Naive thymus-derived CD4-positive, alpha-beta T cell (primary cell): ENCODE data around the gene INCENP. TPM values are rescaled to one million over a fixed set of nuclear protein-coding genes. Genes with fewer than 3 reads are reported as not detected.

Source experiments
- ATAC-seq: fragments of 150-1000 bp; cut with Tn5 transposase; 2 replicates; pipeline ENCODE4 v1.10.0; 2021; ENCODE audit warnings: mild to moderate bottlenecking, moderate library complexity
- CTCF ChIA-PET: fragments of 350-600 bp; sonication (Branson Sonifier 250); formaldehyde crosslinking; loops from one replicate; lab custom pipeline; 2021; ENCODE audit warnings: antibody characterized with exemption; lab: Charles Lee
- POLR2A ChIA-PET: fragments of 350-600 bp; sonication (Branson Sonifier 250); formaldehyde crosslinking; loops from one replicate; lab custom pipeline; 2021; ENCODE audit warnings: antibody characterized with exemption, inconsistent platforms; lab: Charles Lee
- DNase-seq, 9 donors: peaks; one replicate each; pipeline versions ENCODE4 v3.0.0 to v3.0.0-alpha.2; 2020 to 2022; ENCODE audit warnings: mixed read lengths in 1 of 9
- H3K27ac ChIP-seq: one replicate; pipeline ENCODE4 v1.7.0; 2013; ENCODE audit warnings: mild to moderate bottlenecking, low read depth, low read length, moderate library complexity
- H3K27me3 ChIP-seq, 2 donors: one replicate each; pipeline ENCODE4 v1.7.0; 2013; ENCODE audit warnings: low read length in 2 of 2, mild to moderate bottlenecking in 2 of 2, moderate library complexity in 2 of 2; ENCODE audit not compliant: control insufficient read depth in 2 of 2, insufficient read depth in 2 of 2
- H3K36me3 ChIP-seq, 3 experiments: 1 replicate in 2 of 3; 2 replicates in 1 of 3; pipeline ENCODE4 v1.7.0; 2013; ENCODE audit warnings: low read length in 3 of 3, mild to moderate bottlenecking in 3 of 3, moderate library complexity in 1 of 3; ENCODE audit not compliant: insufficient read depth in 3 of 3, control insufficient read depth in 2 of 3
- H3K4me1 ChIP-seq, 2 donors: one replicate each; pipeline ENCODE4 v1.7.0; 2013; ENCODE audit warnings: low read length in 2 of 2, mild to moderate bottlenecking in 2 of 2, moderate library complexity in 1 of 2; ENCODE audit not compliant: control insufficient read depth in 2 of 2, insufficient read depth in 2 of 2
- H3K4me3 ChIP-seq: 2 replicates; pipeline ENCODE4 v1.7.0; 2013; ENCODE audit warnings: mild to moderate bottlenecking, low read length
- H3K9me3 ChIP-seq, 3 experiments: 1 replicate in 2 of 3; 2 replicates in 1 of 3; pipeline ENCODE4 v1.7.0; 2013; ENCODE audit warnings: low read length in 3 of 3; ENCODE audit not compliant: control insufficient read depth in 2 of 3
- H3K27ac Mint-ChIP-seq, 9 donors: one replicate each; pipeline ENCODE4 v1.8.0; 2020 to 2022; ENCODE audit warnings: mixed read lengths in 9 of 9, mild to moderate bottlenecking in 8 of 9, moderate library complexity in 5 of 9, inconsistent platforms in 2 of 9
- H3K27me3 Mint-ChIP-seq, 5 donors: one replicate each; pipeline ENCODE4 v1.8.0; 2021 to 2022; ENCODE audit warnings: mixed read lengths in 5 of 5, mild to moderate bottlenecking in 1 of 5
- H3K36me3 Mint-ChIP-seq, 5 donors: one replicate each; pipeline ENCODE4 v1.8.0; 2020 to 2022; ENCODE audit warnings: mixed read lengths in 5 of 5, mild to moderate bottlenecking in 3 of 5, inconsistent platforms in 1 of 5
- H3K4me1 Mint-ChIP-seq, 7 donors: one replicate each; pipeline ENCODE4 v1.8.0; 2020 to 2022; ENCODE audit warnings: mixed read lengths in 7 of 7, mild to moderate bottlenecking in 3 of 7, inconsistent platforms in 1 of 7
- H3K4me3 Mint-ChIP-seq, 10 donors: one replicate each; pipeline ENCODE4 v1.8.0; 2020 to 2022; ENCODE audit warnings: mild to moderate bottlenecking in 10 of 10, mixed read lengths in 10 of 10, moderate library complexity in 6 of 10, inconsistent platforms in 2 of 10
- H3K9me3 Mint-ChIP-seq, 11 donors: one replicate each; pipeline ENCODE4 v1.8.0; 2020 to 2022; ENCODE audit warnings: mixed read lengths in 11 of 11, mild to moderate bottlenecking in 4 of 11, inconsistent platforms in 1 of 11, moderate library complexity in 1 of 11
- intact Hi-C, 2 donors: fragments of 100-400 bp; cut with micrococcal nuclease; formaldehyde crosslinking; loops; one replicate each; pipeline ENCODE4 v1.15.1; 2023
- polyA plus RNA-seq, 2 donors: library from polyadenylated mRNA; unstranded; fragments of 300-500 nt; fragmentation: Illumina TruSeq; gene quantifications; one replicate each; pipeline ENCODE4 v1.2.3, GENCODE V29; 2021
- total RNA-seq, 6 experiments: library from RNA in 5 of 6; stranded (reverse) in 5 of 6; gene quantifications; 1 replicate in 5 of 6; 2 replicates in 1 of 6; pipeline ENCODE4 v1.2.3 and lab custom pipeline; 2021 to 2026

INCENP gene
- total and polyA plus RNA-seq, 7 experiments from 2014 or later, result 2.8 to 124 (median 19.9) TPM

- Mint-ChIP-seq H3K27me3 (no peaks in the 10 kb centered on the region), H3K9me3 (no peaks in the 10 kb centered on the region), H3K27ac (no peak overlapping the region), H3K36me3 (peaks cover 0 to 26% (median 6%) of the 10 kb centered on the region in 5 donors), H3K4me3 (no peak overlapping the region), H3K4me1 (peaks cover 0 to 19% (median 2%) of the 10 kb centered on the region in 7 donors)
- ChIA-PET CTCF (interaction anchor here (0.6 kb wide), 1 partner anchor 17 kb away, joined by 5 read pairs; no protein-coding TSS in a partner anchor), POLR2A (no interaction called here)
- H3K27me3 ChIP-seq, result no peaks in the 10 kb centered on the region
- intact Hi-C loops, result no loop called here
- ATAC-seq (no peak), DNase-seq (peak in 1 of 9 donors; percentile 16)
- H3K4me3 ChIP-seq, result no peak overlapping the region
- H3K27ac ChIP-seq, result no peak overlapping the region
- H3K36me3 ChIP-seq, result peaks cover 0 to 58% (median 2%) of the 10 kb centered on the region in 3 experiments
- no peaks in the 10 kb centered on the region for H3K4me1 ChIP-seq
- no peaks in the 10 kb centered on the region for H3K9me3 ChIP-seq
These were observed 14.2 kb downstream of the INCENP start for GRCh38 chr11:62137881-62138629.

- CTCF ChIA-PET, result no interaction called here
- ATAC-seq, result no peak
- no peaks in the 10 kb centered on the region for H3K27me3 Mint-ChIP-seq
- H3K36me3 Mint-ChIP-seq, result peaks cover 0 to 25% (median 6%) of the 10 kb centered on the region in 5 donors
- no peaks in the 10 kb centered on the region for H3K9me3 Mint-ChIP-seq
- Histone ChIP-seq H3K9me3 (no peaks in the 10 kb centered on the region), H3K27me3 (no peaks in the 10 kb centered on the region), H3K4me1 (no peaks in the 10 kb centered on the region), H3K4me3 (no peak overlapping the region), H3K27ac (no peak overlapping the region), H3K36me3 (peaks cover 0 to 59% (median 2%) of the 10 kb centered on the region in 3 experiments)
- peaks cover 0 to 17% (median 0%) of the 10 kb centered on the region in 7 donors for H3K4me1 Mint-ChIP-seq
- POLR2A ChIA-PET, result no interaction called here
- peak in 1 of 9 donors; percentile 17 for DNase-seq
- intact Hi-C loops, result no loop called here
- H3K27ac Mint-ChIP-seq, result no peak overlapping the region
- H3K4me3 Mint-ChIP-seq, result no peak overlapping the region
These were observed 15.0 kb downstream of the INCENP start for GRCh38 chr11:62138630-62139425.

GRCh38 chr11:62139526-62140303 is 15.9 kb downstream of the INCENP start:
- peak in 1 of 9 donors; percentile 17 for DNase-seq
- CTCF ChIA-PET, result no interaction called here

GRCh38 chr11:62140304-62141110 is 16.7 kb downstream of the INCENP start:
- ChIA-PET CTCF (no interaction called here), POLR2A (no interaction called here)
- Mint-ChIP-seq H3K9me3 (no peaks in the 10 kb centered on the region), H3K4me1 (peaks cover 0 to 7% (median 0%) of the 10 kb centered on the region in 7 donors), H3K36me3 (peaks cover 0 to 37% (median 6%) of the 10 kb centered on the region in 5 donors), H3K4me3 (no peak overlapping the region), H3K27me3 (no peaks in the 10 kb centered on the region), H3K27ac (no peak overlapping the region)
- Histone ChIP-seq H3K27me3 (no peaks in the 10 kb centered on the region), H3K9me3 (no peaks in the 10 kb centered on the region), H3K4me3 (no peak overlapping the region), H3K4me1 (no peaks in the 10 kb centered on the region), H3K27ac (no peak overlapping the region), H3K36me3 (peaks cover 0 to 71% (median 2%) of the 10 kb centered on the region in 3 experiments)
- DNase-seq, result peak in 1 of 9 donors; percentile 18
- no peak for ATAC-seq
- intact Hi-C loops, result no loop called here

More at GRCh38 chr11:62139526-62140303, 15.9 kb downstream of the INCENP start:
- no peak for ATAC-seq
- no peaks in the 10 kb centered on the region for H3K27me3 Mint-ChIP-seq
- H3K27ac Mint-ChIP-seq, result peak overlapping the region in 1 of 9 donors; percentile 51
- POLR2A ChIA-PET, result no interaction called here
- H3K9me3 ChIP-seq, result no peaks in the 10 kb centered on the region
- H3K36me3 Mint-ChIP-seq, result peaks cover 0 to 29% (median 8%) of the 10 kb centered on the region in 5 donors
- intact Hi-C loops, result no loop called here
- H3K4me3 Mint-ChIP-seq, result no peak overlapping the region
- H3K36me3 ChIP-seq, result peaks cover 0 to 63% (median 2%) of the 10 kb centered on the region in 3 experiments
- no peak overlapping the region for H3K4me3 ChIP-seq
- H3K9me3 Mint-ChIP-seq, result no peaks in the 10 kb centered on the region
- H3K4me1 ChIP-seq, result no peaks in the 10 kb centered on the region
- no peaks in the 10 kb centered on the region for H3K27me3 ChIP-seq
- no peak overlapping the region for H3K27ac ChIP-seq
- H3K4me1 Mint-ChIP-seq, result peaks cover 0 to 12% (median 0%) of the 10 kb centered on the region in 7 donors

GRCh38 chr11:62141111-62142042 is 17.6 kb downstream of the INCENP start:
- POLR2A ChIA-PET, result no interaction called here
- Mint-ChIP-seq H3K4me3 (no peak overlapping the region), H3K27ac (no peak overlapping the region), H3K9me3 (no peaks in the 10 kb centered on the region), H3K27me3 (no peaks in the 10 kb centered on the region), H3K4me1 (peaks cover 0 to 5% (median 0%) of the 10 kb centered on the region in 7 donors), H3K36me3 (peaks cover 1 to 39% (median 7%) of the 10 kb centered on the region in 5 donors)
- no peak overlapping the region for H3K4me3 ChIP-seq
- H3K9me3 ChIP-seq, result no peaks in the 10 kb centered on the region
- H3K4me1 ChIP-seq, result no peaks in the 10 kb centered on the region
- ATAC-seq (no peak), DNase-seq (peak in 1 of 9 donors; percentile 17)
- no peaks in the 10 kb centered on the region for H3K27me3 ChIP-seq
- peaks cover 0 to 80% (median 2%) of the 10 kb centered on the region in 3 experiments for H3K36me3 ChIP-seq
- CTCF ChIA-PET, result no interaction called here
- H3K27ac ChIP-seq, result no peak overlapping the region
- intact Hi-C loops, result no loop called here
